ENCODE results near the gene EVC2.

EVC2 gene

DNA sequence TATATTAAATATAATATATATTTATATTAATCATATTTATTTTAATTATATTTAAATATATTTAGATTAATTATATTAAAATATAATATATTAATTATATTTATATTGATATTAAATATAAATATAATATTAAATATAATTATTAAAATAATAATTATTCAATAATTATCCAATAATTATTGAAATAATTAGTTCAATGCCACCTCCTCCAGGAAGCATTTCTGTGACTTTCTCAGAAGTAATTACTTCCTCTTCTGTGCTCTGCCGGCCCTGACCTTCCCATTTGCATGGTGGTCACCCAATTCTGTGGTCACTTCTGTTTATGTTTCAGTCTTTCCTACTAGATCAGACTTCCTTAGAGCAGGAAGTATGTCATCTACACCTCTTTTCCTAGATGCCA, 45.8 kb downstream of the EVC2 start:
- no peak overlapping the region for H3K4me3 ChIP-seq (ENCODE audit: low read depth, low read length)
- TF ChIP-seq, protein P1, sequence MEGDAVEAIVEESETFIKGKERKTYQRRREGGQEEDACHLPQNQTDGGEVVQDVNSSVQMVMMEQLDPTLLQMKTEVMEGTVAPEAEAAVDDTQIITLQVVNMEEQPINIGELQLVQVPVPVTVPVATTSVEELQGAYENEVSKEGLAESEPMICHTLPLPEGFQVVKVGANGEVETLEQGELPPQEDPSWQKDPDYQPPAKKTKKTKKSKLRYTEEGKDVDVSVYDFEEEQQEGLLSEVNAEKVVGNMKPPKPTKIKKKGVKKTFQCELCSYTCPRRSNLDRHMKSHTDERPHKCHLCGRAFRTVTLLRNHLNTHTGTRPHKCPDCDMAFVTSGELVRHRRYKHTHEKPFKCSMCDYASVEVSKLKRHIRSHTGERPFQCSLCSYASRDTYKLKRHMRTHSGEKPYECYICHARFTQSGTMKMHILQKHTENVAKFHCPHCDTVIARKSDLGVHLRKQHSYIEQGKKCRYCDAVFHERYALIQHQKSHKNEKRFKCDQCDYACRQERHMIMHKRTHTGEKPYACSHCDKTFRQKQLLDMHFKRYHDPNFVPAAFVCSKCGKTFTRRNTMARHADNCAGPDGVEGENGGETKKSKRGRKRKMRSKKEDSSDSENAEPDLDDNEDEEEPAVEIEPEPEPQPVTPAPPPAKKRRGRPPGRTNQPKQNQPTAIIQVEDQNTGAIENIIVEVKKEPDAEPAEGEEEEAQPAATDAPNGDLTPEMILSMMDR (IDR thresholded peaks at IDR 0.05; ENCODE audit: low read depth, low read length, missing control alignments): no peak
- DNase-seq (ENCODE audit: low read depth): no peak

DNA sequence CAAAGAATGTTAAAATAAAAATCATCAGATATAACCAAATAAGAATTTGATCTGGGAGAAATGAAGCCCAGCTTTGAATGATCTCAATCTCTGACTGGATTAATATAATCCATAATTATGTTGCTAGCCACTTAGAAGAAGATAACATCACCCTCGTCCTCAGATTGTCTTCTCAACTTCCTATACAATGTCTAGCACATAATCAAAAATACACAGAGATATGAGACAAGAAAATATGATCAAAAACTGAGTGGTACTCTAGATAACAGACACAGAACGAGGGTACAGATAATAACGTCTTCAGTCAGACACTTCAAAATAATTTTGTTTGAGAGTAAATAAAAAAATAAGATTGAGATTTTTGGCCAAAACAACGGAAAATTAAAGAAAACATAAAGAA, 47.1 kb downstream of the EVC2 start:
- H3K4me3 ChIP-seq (ENCODE audit: low read depth, low read length): no peak overlapping the region
- TF ChIP-seq, protein P1 (IDR thresholded peaks at IDR 0.05; ENCODE audit: low read depth, low read length, missing control alignments): no peak
- no peak for DNase-seq (ENCODE audit: low read depth)

DNA sequence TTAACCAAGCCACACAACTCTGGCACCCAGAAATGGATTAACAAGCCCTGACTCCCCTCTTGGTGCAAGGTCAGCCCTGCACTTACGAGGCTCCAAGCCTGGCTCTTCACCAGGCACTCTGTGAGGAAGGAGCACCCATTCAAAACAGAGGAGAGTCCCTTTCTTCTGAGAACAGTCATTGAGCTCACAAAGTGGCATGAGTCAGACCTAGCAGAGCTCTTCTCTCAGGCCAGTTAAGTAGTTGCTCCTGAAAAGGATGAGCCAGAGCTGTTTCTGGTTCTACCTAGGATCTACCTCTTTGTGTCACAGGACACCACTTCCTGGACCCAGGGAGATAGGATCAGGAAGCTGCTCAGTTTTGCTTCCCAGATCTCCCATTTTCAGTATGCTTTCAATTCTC, 48.2 kb downstream of the EVC2 start:
- TF ChIP-seq, protein P1 (IDR thresholded peaks at IDR 0.05; ENCODE audit: low read depth, low read length, missing control alignments): no peak
- no peak overlapping the region for H3K4me3 ChIP-seq (ENCODE audit: low read depth, low read length)
- DNase-seq (ENCODE audit: low read depth): no peak

DNA sequence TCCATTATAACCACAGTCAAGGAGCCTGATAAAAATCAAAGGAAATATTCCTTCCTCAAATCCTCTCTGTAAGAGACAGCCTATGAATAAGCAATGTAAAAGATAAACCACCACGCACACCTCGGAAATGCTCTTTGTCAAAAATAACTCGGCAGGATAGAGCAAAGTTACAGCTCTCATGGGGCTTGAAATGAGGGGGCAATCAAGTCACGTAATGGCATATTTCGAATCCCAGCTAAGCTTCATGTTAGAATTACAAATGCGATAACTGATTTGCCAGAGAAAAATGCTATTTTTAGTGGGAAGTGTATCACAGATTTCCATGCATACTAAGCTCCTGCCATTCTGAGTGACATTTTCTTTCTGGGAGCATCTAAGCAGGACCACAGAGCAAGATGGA, 49.4 kb downstream of the EVC2 start:
- no peak overlapping the region for H3K4me3 ChIP-seq (ENCODE audit: low read depth, low read length)
- no peak for DNase-seq (ENCODE audit: low read depth)
- TF ChIP-seq, protein P1 (IDR thresholded peaks at IDR 0.05; ENCODE audit: low read depth, low read length, missing control alignments): no peak

DNA sequence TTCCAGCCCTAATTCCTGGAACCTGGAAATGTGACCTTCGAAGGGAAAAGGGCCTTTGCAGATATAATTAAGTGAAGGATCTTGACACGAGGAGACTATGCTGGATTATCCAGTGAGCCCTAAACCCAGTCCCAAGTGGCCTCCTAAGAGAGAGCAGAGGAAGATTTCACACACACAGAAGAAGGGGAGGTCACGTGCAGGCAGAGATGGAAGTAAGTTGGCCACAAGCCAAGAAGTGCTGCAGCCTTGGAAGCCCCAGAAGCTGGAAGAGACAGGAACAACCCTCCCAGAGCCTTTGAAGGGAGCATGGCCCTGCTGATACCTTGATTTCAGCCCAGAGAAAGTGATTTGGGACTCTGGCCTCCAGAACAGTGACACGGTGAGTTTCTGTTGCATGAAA, 51.9 kb downstream of the EVC2 start:
- TF ChIP-seq, protein P1 (IDR thresholded peaks at IDR 0.05; ENCODE audit: low read depth, low read length, missing control alignments): no peak
- no peak for DNase-seq (ENCODE audit: low read depth)
- H3K4me3 ChIP-seq (ENCODE audit: low read depth, low read length): no peak overlapping the region

DNA sequence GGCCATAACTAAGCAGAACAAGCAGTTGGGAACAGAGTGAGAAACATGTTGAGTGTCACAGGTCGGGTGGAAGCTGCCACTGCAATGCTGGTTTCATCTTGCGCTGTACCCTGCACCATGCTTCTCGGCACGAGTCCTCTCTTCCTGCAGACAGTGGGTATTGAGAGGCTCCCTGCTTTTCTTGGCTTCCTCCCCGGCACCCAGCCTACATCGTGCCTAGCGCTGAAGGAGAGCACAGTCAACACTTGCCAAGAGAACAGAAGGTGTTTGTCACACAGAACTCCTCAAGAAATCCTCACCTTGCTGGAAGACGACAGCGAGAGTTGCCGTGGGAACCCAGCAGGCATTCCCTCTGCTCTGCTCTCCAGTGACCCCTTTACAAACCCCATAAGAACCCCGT, 53.6 kb downstream of the EVC2 start:
- no peak for DNase-seq (ENCODE audit: low read depth)
- no peak overlapping the region for H3K4me3 ChIP-seq (ENCODE audit: low read depth, low read length)
- TF ChIP-seq, protein P1 (IDR thresholded peaks at IDR 0.05; ENCODE audit: low read depth, low read length, missing control alignments): no peak

DNA sequence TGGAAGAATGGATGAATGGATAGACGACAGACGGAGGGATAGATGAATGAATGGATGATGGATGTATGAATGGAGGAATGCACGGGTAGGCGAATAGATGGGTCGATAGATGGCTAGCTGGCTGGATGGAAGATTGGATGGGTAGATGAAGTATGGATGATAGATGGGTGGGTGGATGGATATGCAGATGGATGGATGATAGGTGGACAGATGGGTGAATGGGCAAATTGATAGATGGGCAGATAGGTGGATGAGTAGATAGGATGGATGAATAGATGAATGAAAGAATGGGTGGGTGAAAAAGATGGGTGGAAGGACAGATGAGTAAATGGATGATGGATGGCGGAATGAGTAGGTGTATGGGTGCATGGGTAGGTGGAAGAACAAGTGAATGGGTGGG, 57.3 kb downstream of the EVC2 start:
- DNase-seq (ENCODE audit: low read depth): no peak
- no peak overlapping the region for H3K4me3 ChIP-seq (ENCODE audit: low read depth, low read length)
- TF ChIP-seq, protein P1 (IDR thresholded peaks at IDR 0.05; ENCODE audit: low read depth, low read length, missing control alignments): no peak
